ENCODE results near the gene SETBP1. TPM values are rescaled to one million over a fixed set of nuclear protein-coding genes. Genes with fewer than 3 reads are reported as not detected.

Gene SETBP1
- total and polyA plus RNA-seq, 2 of the 8 experiments (the other 6 are each of a cell fraction or from before 2014, with no cell fraction given), result 2.0 to 6.5 TPM

GRCh38 chr18:44743631-44744030 is 62.9 kb downstream of the SETBP1 start (continued):
- no peak for TF ChIP-seq ATF2 (IDR thresholded peaks at IDR 0.05; ENCODE audit: low read length)
- TF ChIP-seq JUN (IDR thresholded peaks at IDR 0.05; ENCODE audit: low read depth, low read length), result no peak
- TF ChIP-seq KDM4A (IDR thresholded peaks at IDR 0.05; ENCODE audit: low read depth, low read length, severe bottlenecking), result no peak
- no peak for TF ChIP-seq SP4 (IDR thresholded peaks at IDR 0.05; ENCODE audit: low read length)
- no peak for TF ChIP-seq ATF3 (IDR thresholded peaks at IDR 0.05; ENCODE audit: insufficient read depth, low read depth, low read length)

All from H1 (cell line).